UCSD-AML1 (cell line): ENCODE data around the gene PARP16.
A peak's percentile ranks its signal among the peaks of the same experiment; 100 is the strongest.

Source experiments
- DNase-seq: peaks from one replicate; lab custom pipeline; 2025; ENCODE audit not compliant: unreplicated experiment; lab: John Stamatoyannopoulos, UW

PARP16 gene

GRCh38 chr15:65286704-65287519 lies at the start of gene PARP16:
Gene PARP16, minus strand, starts transcription at chr15:65286883. Its CDS starts 457 bp downstream, at chr15:65286426.
- peak; percentile 88 for DNase-seq

- DNase-seq = no peak
Measured at GRCh38 chr15:65335278-65336055, 48.8 kb upstream of the PARP16 start.

- DNase-seq = no peak
Measured at GRCh38 chr15:65334586-65335231, 48.0 kb upstream of the PARP16 start.

- DNase-seq = no peak
Measured at GRCh38 chr15:65333856-65334255, 47.2 kb upstream of the PARP16 start.

GRCh38 chr15:65333148-65333820 lies 46.6 kb upstream of the PARP16 start:
- no peak for DNase-seq

GRCh38 chr15:65332391-65333147 lies 45.9 kb upstream of the PARP16 start:
- DNase-seq = no peak

GRCh38 chr15:65331811-65332210 lies 45.1 kb upstream of the PARP16 start:
- DNase-seq = no peak

- DNase-seq = no peak
Measured at GRCh38 chr15:65330934-65331645, 44.4 kb upstream of the PARP16 start.

- no peak for DNase-seq
Measured at GRCh38 chr15:65329984-65330735, 43.5 kb upstream of the PARP16 start.

- DNase-seq = no peak
Measured at GRCh38 chr15:65329288-65329983, 42.8 kb upstream of the PARP16 start.

- no peak for DNase-seq
Measured at GRCh38 chr15:65328506-65329287, 42.0 kb upstream of the PARP16 start.

- no peak for DNase-seq
Measured at GRCh38 chr15:65327651-65328393, 41.1 kb upstream of the PARP16 start.

GRCh38 chr15:65326818-65327217 lies 40.1 kb upstream of the PARP16 start:
- DNase-seq = no peak

GRCh38 chr15:65326117-65326526 lies 39.4 kb upstream of the PARP16 start:
- no peak for DNase-seq

- no peak for DNase-seq
Measured at GRCh38 chr15:65323071-65323511, 36.4 kb upstream of the PARP16 start.

- DNase-seq = peak; percentile 79
Measured at GRCh38 chr15:65318870-65319356, 32.2 kb upstream of the PARP16 start.
